ENCODE measurements around the gene ARHGEF16. TPM values are rescaled to one million over a fixed set of nuclear protein-coding genes. Genes with fewer than 3 reads are reported as not detected.

ARHGEF16 gene
- total and polyA plus RNA-seq, 11 donors = 0.31 to 1.4 (median 0.51) TPM

DNA sequence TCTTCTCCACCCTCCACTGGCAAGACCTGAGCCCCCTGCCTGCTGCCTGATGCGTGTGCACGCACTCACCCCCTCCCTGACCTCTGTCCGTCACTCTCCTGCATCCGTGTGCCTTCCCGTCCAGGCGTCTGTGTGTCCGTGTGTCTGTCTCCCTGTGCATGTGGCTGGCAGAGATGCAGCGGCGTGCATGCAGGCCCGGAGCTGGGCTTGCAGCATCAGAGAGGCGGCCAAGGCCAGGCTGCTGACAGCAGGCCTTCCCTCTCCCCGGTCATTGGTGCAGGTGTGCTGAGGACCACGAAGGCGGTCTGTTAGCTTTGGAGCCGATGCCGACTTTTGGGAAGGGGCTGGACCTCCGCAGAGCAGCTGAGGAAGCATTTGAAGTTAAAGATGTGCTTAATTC, 22.8 kb upstream of the ARHGEF16 start:
- H3K4me1 ChIP-seq = no peaks in the 10 kb centered on the region
- no peak overlapping the region for H3K4me3 ChIP-seq
- peak in 2 of 5 donors; percentile 16 to 39 for DNase-seq
- no peaks in the 10 kb centered on the region for H3K9me3 ChIP-seq
- 83 to 88% (median 85%) methylated on average over 15 to 17 of the region's 17 CpGs for WGBS, 4 donors
- H3K27ac ChIP-seq = no peak overlapping the region
- TF ChIP-seq, protein P1, sequence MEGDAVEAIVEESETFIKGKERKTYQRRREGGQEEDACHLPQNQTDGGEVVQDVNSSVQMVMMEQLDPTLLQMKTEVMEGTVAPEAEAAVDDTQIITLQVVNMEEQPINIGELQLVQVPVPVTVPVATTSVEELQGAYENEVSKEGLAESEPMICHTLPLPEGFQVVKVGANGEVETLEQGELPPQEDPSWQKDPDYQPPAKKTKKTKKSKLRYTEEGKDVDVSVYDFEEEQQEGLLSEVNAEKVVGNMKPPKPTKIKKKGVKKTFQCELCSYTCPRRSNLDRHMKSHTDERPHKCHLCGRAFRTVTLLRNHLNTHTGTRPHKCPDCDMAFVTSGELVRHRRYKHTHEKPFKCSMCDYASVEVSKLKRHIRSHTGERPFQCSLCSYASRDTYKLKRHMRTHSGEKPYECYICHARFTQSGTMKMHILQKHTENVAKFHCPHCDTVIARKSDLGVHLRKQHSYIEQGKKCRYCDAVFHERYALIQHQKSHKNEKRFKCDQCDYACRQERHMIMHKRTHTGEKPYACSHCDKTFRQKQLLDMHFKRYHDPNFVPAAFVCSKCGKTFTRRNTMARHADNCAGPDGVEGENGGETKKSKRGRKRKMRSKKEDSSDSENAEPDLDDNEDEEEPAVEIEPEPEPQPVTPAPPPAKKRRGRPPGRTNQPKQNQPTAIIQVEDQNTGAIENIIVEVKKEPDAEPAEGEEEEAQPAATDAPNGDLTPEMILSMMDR (IDR thresholded peaks at IDR 0.05) = no peak
- no peak for TF ChIP-seq POLR2A (IDR thresholded peaks at IDR 0.05)
- intact Hi-C loops (cut with DNase I) = loop anchor here in 1 of 10 donors (5.0 kb wide), 1 partner anchor 369 kb away; no protein-coding TSS in a partner anchor
- no peaks in the 10 kb centered on the region for H3K27me3 ChIP-seq
- H3K36me3 ChIP-seq = peaks cover 0 to 31% (median 3%) of the 10 kb centered on the region in 9 donors
- no peak for ATAC-seq

DNA sequence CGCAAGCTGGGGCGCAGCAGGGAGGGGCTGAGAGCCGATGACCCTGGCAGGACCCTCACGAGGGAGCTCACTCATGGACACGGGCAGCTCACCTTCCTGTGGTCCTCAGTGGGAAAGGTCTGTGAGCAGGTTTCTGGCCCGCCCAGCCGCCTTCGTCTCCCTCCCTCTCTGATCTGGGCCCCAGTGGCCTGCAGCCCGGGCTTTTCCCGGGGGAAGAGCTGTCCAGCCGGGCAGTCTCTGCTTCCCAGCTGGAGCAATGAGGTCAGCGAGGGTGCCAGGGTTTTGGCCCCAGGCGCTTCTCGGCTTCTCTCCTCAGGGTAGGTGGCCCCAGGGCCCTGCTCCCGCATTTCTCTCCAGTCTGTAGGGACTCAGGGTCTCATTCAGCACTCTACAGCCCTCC, 22.2 kb upstream of the ARHGEF16 start:
- H3K36me3 ChIP-seq = peaks cover 0 to 25% (median 0%) of the 10 kb centered on the region in 9 donors
- peaks cover 0 to under 1% (median 0%) of the 10 kb centered on the region in 9 donors for H3K27me3 ChIP-seq
- no peak overlapping the region for H3K4me3 ChIP-seq
- no peaks in the 10 kb centered on the region for H3K9me3 ChIP-seq
- H3K4me1 ChIP-seq = no peaks in the 10 kb centered on the region
- intact Hi-C loops (cut with DNase I) = loop anchor here in 1 of 10 donors (5.0 kb wide), 1 partner anchor 370 kb away; no protein-coding TSS in a partner anchor
- no peak for ATAC-seq
- DNase-seq = peak in 2 of 5 donors; percentile 18 to 47
- 61 to 71% (median 65%) methylated on average over 9 to 15 of the region's 15 CpGs for WGBS, 4 donors
- no peak for TF ChIP-seq POLR2A (IDR thresholded peaks at IDR 0.05)
- TF ChIP-seq, protein P1 (IDR thresholded peaks at IDR 0.05) = no peak
- H3K27ac ChIP-seq = no peak overlapping the region

DNA sequence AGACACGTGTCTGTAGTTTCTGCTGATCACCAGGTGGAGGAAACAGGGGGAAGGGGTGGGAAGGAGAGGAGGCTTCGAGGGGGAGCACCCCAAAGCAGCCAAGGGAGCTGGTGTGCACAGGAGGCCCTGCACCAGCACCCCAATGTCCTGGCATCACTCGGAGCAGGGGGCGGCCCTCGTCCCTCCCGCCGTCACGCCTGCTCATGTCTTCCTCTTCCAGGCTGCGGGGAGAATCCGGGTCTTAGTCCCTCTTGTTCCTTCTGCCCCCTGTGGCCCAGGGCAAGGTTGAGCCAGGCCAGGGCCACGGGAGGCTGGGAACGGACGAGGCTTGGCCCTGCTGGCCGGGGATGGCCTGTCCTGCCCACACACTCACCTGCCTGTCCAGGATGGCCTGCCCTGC, 21.4 kb upstream of the ARHGEF16 start:
- Histone ChIP-seq H3K4me3 (no peak overlapping the region), H3K36me3 (peaks cover 0 to 21% (median 0%) of the 10 kb centered on the region in 9 donors), H3K4me1 (no peaks in the 10 kb centered on the region), H3K27me3 (peaks cover 0 to 6% (median 0%) of the 10 kb centered on the region in 9 donors), H3K9me3 (no peaks in the 10 kb centered on the region), H3K27ac (no peak overlapping the region)
- ATAC-seq (no peak), DNase-seq (peak in 2 of 5 donors; percentile 22 to 28)
- no peak for TF ChIP-seq POLR2A (IDR thresholded peaks at IDR 0.05)
- TF ChIP-seq, protein P1 (IDR thresholded peaks at IDR 0.05) = no peak
- 77 to 89% (median 86%) methylated on average over 6 to 14 of the region's 14 CpGs for WGBS, 4 donors
- intact Hi-C loops (cut with DNase I) = loop anchor here in 1 of 10 donors (5.0 kb wide), 1 partner anchor 371 kb away; no protein-coding TSS in a partner anchor

DNA sequence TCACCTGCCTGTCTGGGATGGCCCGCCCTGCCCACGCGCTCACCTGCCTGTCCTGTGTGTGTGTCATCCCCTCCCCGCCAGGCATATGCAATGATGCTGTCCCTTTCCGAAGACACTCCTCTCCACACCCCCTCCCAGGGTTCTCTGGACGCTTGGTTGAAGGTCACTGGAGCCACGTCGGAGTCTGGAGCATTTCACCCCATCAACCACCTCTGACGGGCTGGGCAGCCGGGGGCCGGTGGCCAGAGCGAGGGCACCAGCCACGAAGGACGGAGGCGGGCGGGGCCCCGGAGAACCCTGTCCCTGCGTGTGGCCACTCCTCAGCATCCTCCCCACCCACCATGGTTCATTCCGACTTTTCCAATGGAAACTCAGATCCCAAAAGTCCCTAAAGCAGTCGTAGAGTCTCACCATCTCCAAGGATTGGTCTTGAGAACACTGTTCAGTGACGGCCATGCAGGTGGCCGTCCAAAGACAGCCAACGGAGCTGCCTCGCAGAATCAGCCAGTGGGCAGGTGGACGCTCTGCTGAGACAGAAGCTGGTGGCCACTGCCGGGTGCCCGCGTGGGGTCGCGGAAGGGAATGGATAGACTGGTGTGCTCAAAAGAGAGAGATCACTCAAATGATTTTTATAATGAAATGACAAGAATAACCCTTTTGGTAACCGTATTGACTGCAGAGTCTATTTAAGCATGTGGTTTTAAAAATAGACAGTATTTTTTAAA, 20.7 kb upstream of the ARHGEF16 start:
- ATAC-seq (no peak), DNase-seq (peak in 3 of 5 donors; percentile 12 to 44 (median 13))
- no peaks in the 10 kb centered on the region for H3K4me1 ChIP-seq
- no peak overlapping the region for H3K27ac ChIP-seq
- H3K9me3 ChIP-seq = no peaks in the 10 kb centered on the region
- H3K36me3 ChIP-seq = peaks cover 0 to 17% (median 0%) of the 10 kb centered on the region in 9 donors
- WGBS, 4 donors = 91 to 92% (median 92%) methylated on average over 29 to 31 of the region's 31 CpGs
- no peak for TF ChIP-seq POLR2A (IDR thresholded peaks at IDR 0.05)
- TF ChIP-seq, protein P1 (IDR thresholded peaks at IDR 0.05) = no peak
- H3K27me3 ChIP-seq = peaks cover 0 to 13% (median 0%) of the 10 kb centered on the region in 9 donors
- intact Hi-C loops (cut with DNase I) = loop anchor here in 1 of 10 donors (5.0 kb wide), 1 partner anchor 371 kb away; no protein-coding TSS in a partner anchor
- no peak overlapping the region for H3K4me3 ChIP-seq

Measured in heart left ventricle (tissue), 16 donors.